ENCODE measurements around the gene C9orf153. TPM values are rescaled to one million over a fixed set of nuclear protein-coding genes. Genes with fewer than 3 reads are reported as not detected.
"Not testable (repeated sequence)": the region's sequence is repeated elsewhere in the genome, so short reads cannot be mapped to it uniquely, and the experiment has no call there.

C9orf153 gene
- total RNA-seq, 1 experiment from 2014 or later, result 0.17 TPM

DNA sequence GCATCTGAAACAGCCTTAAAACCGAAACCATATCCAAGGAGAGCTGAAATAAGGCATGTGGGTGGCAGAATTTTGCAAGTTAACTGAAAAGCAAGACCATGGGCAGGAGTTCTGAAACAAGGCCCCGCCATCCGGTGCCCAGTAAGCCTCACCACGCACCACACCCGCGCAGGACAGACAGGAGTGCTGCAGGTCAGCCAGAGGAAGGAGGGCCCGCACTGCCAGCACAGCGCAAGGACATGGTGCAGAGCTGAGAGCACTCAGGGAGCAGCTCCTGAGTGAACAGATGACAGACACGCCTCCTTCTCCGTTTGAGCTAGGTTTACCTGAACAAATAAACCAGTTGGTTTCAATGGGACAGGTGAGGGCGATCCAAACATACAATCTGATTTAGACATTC is 39.4 kb upstream of the C9orf153 start:
- no peak overlapping the region for H2AK5ac ChIP-seq (ENCODE audit: insufficient read length, low read length)
- no peaks in the 10 kb centered on the region for H3K27me3 Mint-ChIP-seq (ENCODE audit: low read depth)
- H4K8ac ChIP-seq (replicated peaks; ENCODE audit: insufficient read length, low read depth, low read length), result no peak overlapping the region
- no peak overlapping the region for H3K27ac ChIP-seq (ENCODE audit: insufficient read length, low read depth, low read length)
- no peak overlapping the region for H3T11ph ChIP-seq (ENCODE audit: low read length)
- H3K9me3 ChIP-seq (ENCODE audit: control insufficient read depth, low read depth, low read length), result no peaks in the 10 kb centered on the region
- H2BK15ac ChIP-seq (ENCODE audit: low read depth, low read length), result no peak overlapping the region
- H3K79me2 ChIP-seq (ENCODE audit: insufficient read depth, low read length), result no peaks in the 10 kb centered on the region
- no peak overlapping the region for H3K4me2 ChIP-seq (ENCODE audit: insufficient read depth, insufficient read length, low read length)
- no peak overlapping the region for H3K14ac ChIP-seq (ENCODE audit: insufficient read depth, low read length)
- no peaks in the 10 kb centered on the region for H3K9me3 Mint-ChIP-seq
- no CpG with 5 or more reads among the region's 11 CpGs for WGBS (ENCODE audit: extremely low coverage, insufficient read length, low lambda C conversion rate)
- H3K23me2 ChIP-seq (ENCODE audit: insufficient read length, low read depth, low read length, poor library complexity, severe bottlenecking), result no peaks in the 10 kb centered on the region
- H2BK20ac ChIP-seq (ENCODE audit: low read depth, low read length, poor library complexity, severe bottlenecking), result no peak overlapping the region
- H2BK120ac ChIP-seq (ENCODE audit: low read depth, low read length, poor library complexity, severe bottlenecking), result no peak overlapping the region
- H2BK5ac ChIP-seq (ENCODE audit: insufficient read length, low read length), result no peak overlapping the region
- no peak for DNase-seq
- no peak overlapping the region for H3K18ac ChIP-seq (ENCODE audit: insufficient read length, low read depth, low read length)
- H3K79me1 ChIP-seq (ENCODE audit: insufficient read depth, low read depth, low read length, poor library complexity, severe bottlenecking), result no peaks in the 10 kb centered on the region
- H3K9ac ChIP-seq (ENCODE audit: extremely low read depth, insufficient read length, low read length), result no peak overlapping the region
- H3K23ac ChIP-seq (ENCODE audit: insufficient read length, low read depth, low read length), result no peak overlapping the region
- no peak overlapping the region for H2BK12ac ChIP-seq (ENCODE audit: insufficient read length, low read depth, low read length)
- no peak overlapping the region for H2AFZ ChIP-seq (ENCODE audit: low read length)
- H4K91ac ChIP-seq (ENCODE audit: insufficient read length, low read depth, low read length), result no peak overlapping the region
- H3K27me3 ChIP-seq (ENCODE audit: insufficient read depth, low read length), result no peaks in the 10 kb centered on the region
- TF ChIP-seq, protein P1, sequence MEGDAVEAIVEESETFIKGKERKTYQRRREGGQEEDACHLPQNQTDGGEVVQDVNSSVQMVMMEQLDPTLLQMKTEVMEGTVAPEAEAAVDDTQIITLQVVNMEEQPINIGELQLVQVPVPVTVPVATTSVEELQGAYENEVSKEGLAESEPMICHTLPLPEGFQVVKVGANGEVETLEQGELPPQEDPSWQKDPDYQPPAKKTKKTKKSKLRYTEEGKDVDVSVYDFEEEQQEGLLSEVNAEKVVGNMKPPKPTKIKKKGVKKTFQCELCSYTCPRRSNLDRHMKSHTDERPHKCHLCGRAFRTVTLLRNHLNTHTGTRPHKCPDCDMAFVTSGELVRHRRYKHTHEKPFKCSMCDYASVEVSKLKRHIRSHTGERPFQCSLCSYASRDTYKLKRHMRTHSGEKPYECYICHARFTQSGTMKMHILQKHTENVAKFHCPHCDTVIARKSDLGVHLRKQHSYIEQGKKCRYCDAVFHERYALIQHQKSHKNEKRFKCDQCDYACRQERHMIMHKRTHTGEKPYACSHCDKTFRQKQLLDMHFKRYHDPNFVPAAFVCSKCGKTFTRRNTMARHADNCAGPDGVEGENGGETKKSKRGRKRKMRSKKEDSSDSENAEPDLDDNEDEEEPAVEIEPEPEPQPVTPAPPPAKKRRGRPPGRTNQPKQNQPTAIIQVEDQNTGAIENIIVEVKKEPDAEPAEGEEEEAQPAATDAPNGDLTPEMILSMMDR (conservative IDR thresholded peaks at IDR 0.05), result no peak
- H3K4me1 Mint-ChIP-seq, result peaks cover 9 to 14% of the 10 kb centered on the region in 2 experiments
- no peak overlapping the region for H4K5ac ChIP-seq (ENCODE audit: insufficient read length, low read depth, low read length)
- H3K56ac ChIP-seq (ENCODE audit: insufficient read length, low read depth, low read length), result no peak overlapping the region
- H3K4ac ChIP-seq (ENCODE audit: low read depth, low read length), result no peak overlapping the region
- no peaks in the 10 kb centered on the region for H4K20me1 ChIP-seq (ENCODE audit: control insufficient read depth, insufficient read depth, insufficient read length)
- no peaks in the 10 kb centered on the region; the same call in 1 of the 2 replicates for H3K4me1 ChIP-seq (ENCODE audit: insufficient read depth, low read length)
- no peak overlapping the region for H3K4me3 Mint-ChIP-seq
- H3K27ac Mint-ChIP-seq, result 0 out of 7 replicates have a peak overlapping the region, but pooled peaks of 1 of the 3 experiments have one; percentile 28
- peaks cover 11 to 46% (median 39%) of the 10 kb centered on the region in 3 experiments; a peak in 6 of 7 replicates for H3K36me3 Mint-ChIP-seq (ENCODE audit: insufficient read depth in 1 of 3, low read depth in 3 of 3)

- not testable (repeated sequence) for H3K9me3 ChIP-seq (ENCODE audit: control insufficient read depth, low read depth, low read length); H3K4me3 Mint-ChIP-seq; H3K18ac ChIP-seq (ENCODE audit: insufficient read length, low read depth, low read length); H4K5ac ChIP-seq (ENCODE audit: insufficient read length, low read depth, low read length); H3T11ph ChIP-seq (ENCODE audit: low read length); H3K27me3 ChIP-seq (ENCODE audit: insufficient read depth, low read length); H3K23me2 ChIP-seq (ENCODE audit: insufficient read length, low read depth, low read length, poor library complexity, severe bottlenecking); H3K23ac ChIP-seq (ENCODE audit: insufficient read length, low read depth, low read length); H3K27ac ChIP-seq (ENCODE audit: insufficient read length, low read depth, low read length); H3K4me2 ChIP-seq (ENCODE audit: insufficient read depth, insufficient read length, low read length); H4K91ac ChIP-seq (ENCODE audit: insufficient read length, low read depth, low read length); H4K20me1 ChIP-seq (ENCODE audit: control insufficient read depth, insufficient read depth, insufficient read length); H3K4ac ChIP-seq (ENCODE audit: low read depth, low read length); H3K9ac ChIP-seq (ENCODE audit: extremely low read depth, insufficient read length, low read length); H2BK15ac ChIP-seq (ENCODE audit: low read depth, low read length); H3K4me1 ChIP-seq (ENCODE audit: insufficient read depth, low read length); H3K9me3 Mint-ChIP-seq; H2BK20ac ChIP-seq (ENCODE audit: low read depth, low read length, poor library complexity, severe bottlenecking); H2AK5ac ChIP-seq (ENCODE audit: insufficient read length, low read length); H3K36me3 Mint-ChIP-seq (ENCODE audit: insufficient read depth in 1 of 3, low read depth in 3 of 3); H2BK120ac ChIP-seq (ENCODE audit: low read depth, low read length, poor library complexity, severe bottlenecking); H3K56ac ChIP-seq (ENCODE audit: insufficient read length, low read depth, low read length); H3K14ac ChIP-seq (ENCODE audit: insufficient read depth, low read length); H2BK5ac ChIP-seq (ENCODE audit: insufficient read length, low read length); H3K79me2 ChIP-seq (ENCODE audit: insufficient read depth, low read length); H2BK12ac ChIP-seq (ENCODE audit: insufficient read length, low read depth, low read length); H4K8ac ChIP-seq (replicated peaks; ENCODE audit: insufficient read length, low read depth, low read length); H3K79me1 ChIP-seq (ENCODE audit: insufficient read depth, low read depth, low read length, poor library complexity, severe bottlenecking); H2AFZ ChIP-seq (ENCODE audit: low read length); DNase-seq; H3K27ac Mint-ChIP-seq; H3K27me3 Mint-ChIP-seq (ENCODE audit: low read depth)
- no CpG with 5 or more reads among the region's 6 CpGs for WGBS (ENCODE audit: extremely low coverage, insufficient read length, low lambda C conversion rate)
- H3K4me1 Mint-ChIP-seq, result peaks cover 30 to 36% of the 10 kb centered on the region in 2 experiments
Measured at GRCh38 chr9:86290341-86290740, 30.9 kb upstream of the C9orf153 start.

Data from H9 (cell line).